ENCODE measurements around the gene PROK1.

The PROK1 gene

DNA sequence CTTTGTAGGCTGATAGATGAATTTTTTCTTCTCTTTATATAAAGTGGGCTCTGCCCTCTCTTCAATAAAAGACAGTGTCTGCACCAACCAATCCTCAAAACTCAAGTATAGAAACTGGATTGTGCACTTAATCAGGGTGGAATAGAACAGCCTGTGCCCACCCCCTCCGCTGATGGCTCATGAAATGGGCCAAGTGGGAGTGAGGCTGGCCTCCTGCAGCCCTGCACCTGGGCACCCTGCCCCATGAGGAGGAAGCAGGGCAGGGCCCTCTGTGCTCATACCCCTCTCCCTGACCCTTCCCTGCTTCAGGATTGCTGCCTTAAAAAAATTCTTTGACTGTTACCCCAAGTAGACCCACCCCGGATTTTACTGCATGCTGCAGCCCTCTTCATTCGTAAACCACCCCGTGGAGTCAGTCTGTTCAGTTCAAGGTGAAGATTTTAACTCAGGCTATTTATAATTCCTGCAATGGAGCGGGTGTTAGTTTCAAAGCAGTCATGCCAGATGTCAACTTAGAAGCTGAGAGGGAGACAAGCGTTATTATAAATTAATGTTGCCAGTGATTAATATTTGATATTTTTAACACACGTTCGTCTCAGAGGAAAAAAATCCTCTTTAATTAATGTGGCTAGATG lies 15.8 kb downstream of the PROK1 start:
- no peak for DNase-seq

GRCh38 chr1:110471131-110471530 lies 20.2 kb downstream of the PROK1 start:
- no peak for DNase-seq

DNA sequence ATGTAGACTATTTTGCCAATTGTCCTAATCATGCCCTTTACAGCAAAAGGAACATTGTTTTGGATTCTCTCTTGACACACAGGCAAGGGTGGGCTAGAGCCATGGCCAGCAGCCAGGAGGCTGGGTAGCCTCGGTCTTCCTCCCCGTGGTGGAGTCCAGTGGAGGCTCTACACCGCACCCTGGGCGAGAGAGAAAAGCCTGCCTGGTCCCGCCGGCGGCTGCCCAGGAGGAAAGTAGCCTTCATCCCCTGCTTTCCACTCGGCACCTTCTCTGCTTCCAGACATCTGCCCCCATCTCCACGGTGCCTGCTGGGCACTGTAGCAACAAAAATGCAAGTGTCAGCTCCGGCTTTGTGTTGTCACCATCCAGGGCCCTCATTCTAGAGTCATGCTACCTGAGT lies 21.6 kb downstream of the PROK1 start:
- DNase-seq = no peak

DNA sequence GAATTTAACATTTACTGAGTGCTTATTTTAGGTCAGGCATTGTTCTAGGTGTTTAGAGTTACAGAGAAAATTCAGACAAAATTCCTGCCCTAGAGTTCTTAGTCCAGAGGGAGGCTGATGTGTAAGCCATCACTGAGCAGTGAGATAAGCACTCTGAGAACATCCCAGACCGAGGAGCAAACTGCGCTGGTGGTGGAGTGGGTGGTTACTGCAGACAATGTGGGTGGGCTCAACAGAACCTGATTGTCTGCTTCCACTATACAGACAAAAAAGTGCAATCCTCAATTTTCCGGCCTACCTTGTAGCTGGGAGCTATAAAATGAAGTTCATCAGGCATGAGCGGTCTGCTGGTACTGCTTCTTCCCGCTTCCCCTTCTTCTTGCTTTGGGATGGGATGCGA lies 23.5 kb downstream of the PROK1 start:
- DNase-seq = no peak

DNA sequence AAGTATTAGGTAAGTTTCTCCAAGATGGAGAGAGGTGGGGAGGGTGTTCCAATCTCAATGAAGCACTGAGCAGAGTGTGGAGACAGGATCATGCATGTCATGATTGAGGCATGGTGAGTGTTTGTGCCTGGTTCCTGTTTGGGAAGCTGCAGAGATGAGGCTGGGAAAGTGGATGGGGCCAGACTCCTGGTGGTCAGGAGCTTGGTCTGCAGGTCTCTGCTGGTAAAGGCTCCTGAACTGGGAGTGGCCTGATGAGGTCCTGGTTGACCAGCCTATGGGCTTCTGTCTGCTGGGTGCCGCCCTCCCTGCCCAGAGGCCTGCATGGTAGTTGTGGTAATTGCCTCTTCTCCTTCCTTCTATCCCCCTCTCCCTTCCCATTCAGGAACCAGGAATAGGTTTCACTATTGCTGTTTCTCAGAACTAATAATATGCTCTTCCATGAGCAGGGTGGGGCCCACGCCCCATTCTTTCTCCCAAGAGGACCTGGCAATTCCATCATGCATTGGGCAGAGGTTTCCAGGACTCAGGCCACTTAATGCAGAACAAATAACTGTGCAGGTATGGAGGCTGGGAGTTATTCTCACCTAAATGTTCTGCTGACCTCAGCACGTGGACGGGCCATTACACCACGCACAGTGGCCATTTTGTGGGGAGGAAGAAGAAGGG lies 24.5 kb downstream of the PROK1 start:
- no peak for DNase-seq

- no peak for DNase-seq
Observed at GRCh38 chr1:110476028-110476765, 25.2 kb downstream of the PROK1 start.

DNA sequence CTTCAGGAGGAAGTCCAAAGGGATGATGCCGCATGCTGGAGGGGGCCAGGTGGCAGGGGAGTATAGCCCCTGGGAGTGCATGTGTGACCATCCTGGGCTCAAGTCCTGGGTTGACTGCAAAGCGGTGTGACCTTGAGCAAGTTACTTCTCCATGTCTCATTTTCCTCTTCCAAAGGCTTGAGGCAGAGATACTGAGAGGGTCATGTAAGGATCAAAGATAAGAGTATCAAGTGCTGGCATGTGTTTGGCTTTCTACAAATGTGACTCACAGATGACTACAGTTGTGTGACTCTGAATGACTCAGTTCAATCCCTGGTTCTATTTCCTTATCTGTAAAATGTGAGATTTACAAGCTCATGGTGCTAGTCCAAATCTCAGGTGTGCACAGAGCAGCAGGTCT lies 26.1 kb downstream of the PROK1 start:
- peak; percentile 34 for DNase-seq

DNA sequence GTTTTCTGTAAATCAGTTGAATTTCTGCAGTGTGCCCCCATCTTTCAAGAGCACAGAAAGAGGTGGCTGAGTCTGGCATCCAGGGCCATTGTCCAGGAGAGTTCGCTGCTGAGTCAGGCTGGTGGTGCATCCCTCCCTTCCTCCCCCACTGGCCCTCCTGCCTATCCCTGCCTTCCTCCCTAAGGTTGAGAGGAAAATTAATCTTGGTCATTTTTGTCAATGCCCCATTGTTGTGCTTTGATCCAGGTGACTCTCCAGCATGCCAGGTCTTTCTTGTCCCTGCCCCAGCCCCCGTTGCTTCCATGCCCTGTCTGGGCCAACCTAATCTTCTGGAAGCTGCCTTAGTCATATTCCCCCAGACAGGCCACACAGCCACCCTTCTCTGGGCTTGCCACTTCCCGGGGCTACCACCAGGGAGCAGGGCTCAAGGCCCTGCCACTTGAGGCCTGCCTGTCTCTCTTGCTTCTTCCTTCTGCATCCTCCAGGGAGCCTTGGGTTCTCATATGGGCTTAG lies 26.6 kb downstream of the PROK1 start:
- DNase-seq = no peak

GRCh38 chr1:110477967-110478640 lies 27.2 kb downstream of the PROK1 start:
- DNase-seq = no peak

DNA sequence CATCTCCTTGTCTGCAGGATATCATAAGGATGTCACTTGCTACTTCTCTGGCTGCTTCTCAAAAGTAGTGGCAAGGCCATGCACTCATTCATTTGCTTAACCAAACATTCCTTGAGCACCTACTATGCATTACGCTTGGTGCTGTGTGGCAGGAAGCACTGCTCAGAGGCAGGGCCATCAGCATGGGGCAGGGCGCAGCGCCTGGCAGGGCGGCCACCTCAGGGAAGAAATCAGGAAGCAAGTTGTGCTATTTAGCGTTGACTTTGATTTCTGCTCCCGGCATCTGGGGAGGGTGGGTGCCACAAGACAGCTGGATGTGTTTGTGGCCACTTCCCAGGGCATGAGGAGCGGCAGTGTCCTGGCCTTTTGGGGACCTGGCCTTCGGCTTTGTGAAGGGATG lies 27.9 kb downstream of the PROK1 start:
- no peak for DNase-seq

GRCh38 chr1:110480356-110481096 lies 29.6 kb downstream of the PROK1 start:
- no peak for DNase-seq

GRCh38 chr1:110481968-110482623 lies 31.1 kb downstream of the PROK1 start:
- no peak for DNase-seq

DNA sequence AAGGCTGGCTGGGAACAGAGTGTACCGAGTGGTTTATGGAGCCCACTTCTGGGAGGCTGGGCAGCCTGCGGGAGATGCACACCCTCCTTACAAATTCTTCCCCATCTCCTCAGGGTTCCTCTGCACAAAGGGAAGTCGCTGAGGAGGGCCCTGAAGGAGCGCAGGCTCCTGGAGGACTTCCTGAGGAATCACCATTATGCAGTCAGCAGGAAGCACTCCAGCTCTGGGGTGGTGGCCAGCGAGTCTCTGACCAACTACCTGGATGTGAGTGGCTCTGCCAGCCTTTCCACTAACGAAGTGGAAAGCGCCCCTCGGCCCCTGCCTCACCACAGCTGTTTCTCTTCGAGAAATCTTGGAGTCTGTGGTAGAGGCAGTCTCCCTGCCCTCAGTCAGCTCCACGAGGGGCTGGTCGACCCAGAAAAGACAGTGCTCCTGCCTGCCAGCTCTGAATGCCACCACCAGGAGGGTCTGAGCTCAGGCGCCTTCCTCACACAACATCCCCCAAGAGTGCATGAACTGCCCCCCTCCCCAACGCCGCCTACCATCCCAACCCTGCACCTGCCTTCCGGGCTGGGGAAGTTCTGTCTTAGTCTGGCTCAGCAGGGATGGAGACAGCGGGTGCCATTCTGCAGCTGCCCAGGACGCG lies 31.8 kb downstream of the PROK1 start:
- DNase-seq = no peak

DNA sequence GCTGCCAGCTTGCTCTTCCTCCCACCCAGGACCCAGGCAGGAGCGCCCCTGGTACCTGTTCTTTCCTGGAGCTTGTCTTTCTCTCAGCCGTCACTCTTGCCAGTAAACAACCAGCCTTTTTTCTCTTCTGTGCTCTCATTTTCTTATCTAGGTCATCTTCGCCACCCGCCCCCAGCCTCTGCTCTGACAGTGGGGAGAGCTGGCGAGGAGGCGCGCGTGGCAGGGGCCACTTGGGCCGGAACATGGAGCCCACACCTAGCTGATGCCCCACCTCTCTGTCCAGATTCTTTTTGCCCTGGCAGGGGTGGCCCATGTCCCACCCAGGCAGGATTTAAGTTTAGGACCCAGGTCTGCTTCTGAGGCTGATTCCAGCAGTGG lies 32.3 kb downstream of the PROK1 start:
- DNase-seq = no peak

DNA sequence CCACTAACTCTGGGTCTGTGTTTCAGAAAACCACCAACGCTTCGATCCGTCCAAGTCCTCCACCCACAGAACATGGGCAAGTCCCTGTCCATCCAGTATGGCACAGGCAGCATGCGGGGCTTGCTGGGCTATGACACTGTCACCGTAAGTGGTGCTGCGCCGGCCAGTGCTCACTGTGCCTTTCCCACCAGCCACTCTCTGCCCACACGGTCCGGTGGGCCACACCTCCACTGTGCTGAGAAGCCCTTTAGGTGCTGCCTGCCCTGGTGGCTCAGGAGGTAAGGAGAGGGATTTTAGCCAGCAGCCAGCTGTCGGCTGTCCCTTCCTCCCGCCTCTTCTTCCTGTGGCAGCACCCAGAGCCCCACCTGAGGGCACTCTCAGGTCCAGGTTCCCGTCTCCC lies 33.9 kb downstream of the PROK1 start:
- no peak for DNase-seq

DNA sequence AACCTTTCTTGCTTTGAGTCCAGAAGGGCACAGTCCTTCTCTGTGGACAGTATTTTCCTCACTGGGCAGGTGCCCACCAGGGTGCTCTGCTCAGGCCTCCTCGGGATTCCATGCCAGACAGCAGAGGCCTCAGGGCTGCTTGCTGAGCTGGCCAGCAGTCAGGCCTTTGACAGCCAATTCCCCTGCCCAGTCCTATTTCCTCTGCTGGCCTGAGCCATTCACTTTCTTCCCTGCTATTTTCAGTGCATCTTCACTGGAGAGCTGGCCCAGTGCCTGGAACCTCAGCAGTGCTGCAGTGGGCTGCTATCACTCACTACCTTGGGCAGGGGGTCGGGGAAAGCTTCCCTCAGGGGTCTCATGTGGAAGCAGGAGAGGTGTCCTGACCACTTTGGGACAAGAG lies 34.8 kb downstream of the PROK1 start:
- no peak for DNase-seq

- no peak for DNase-seq
Observed at GRCh38 chr1:110487726-110488125, 36.8 kb downstream of the PROK1 start.

DNA sequence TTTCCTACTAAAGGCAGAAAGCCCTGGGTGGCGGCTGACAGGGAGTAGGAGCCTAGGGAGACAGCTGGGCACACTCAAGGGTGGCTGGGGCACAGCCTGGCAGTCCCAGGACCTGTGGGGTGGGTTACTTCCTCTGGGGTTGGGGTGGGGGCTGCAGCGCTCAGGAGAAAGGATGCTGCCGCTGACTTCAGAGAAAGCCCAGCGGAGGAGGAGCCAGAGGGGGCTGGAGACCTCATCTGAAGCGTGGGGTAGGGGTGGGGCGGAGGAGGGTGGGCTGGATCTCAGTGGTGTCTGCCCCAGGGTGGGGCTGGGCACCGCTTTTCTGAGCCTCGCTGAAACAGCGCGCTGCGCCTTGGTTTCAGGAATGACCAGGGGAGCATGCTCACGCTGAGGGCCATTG lies 37.2 kb downstream of the PROK1 start:
- DNase-seq = no peak

DNA sequence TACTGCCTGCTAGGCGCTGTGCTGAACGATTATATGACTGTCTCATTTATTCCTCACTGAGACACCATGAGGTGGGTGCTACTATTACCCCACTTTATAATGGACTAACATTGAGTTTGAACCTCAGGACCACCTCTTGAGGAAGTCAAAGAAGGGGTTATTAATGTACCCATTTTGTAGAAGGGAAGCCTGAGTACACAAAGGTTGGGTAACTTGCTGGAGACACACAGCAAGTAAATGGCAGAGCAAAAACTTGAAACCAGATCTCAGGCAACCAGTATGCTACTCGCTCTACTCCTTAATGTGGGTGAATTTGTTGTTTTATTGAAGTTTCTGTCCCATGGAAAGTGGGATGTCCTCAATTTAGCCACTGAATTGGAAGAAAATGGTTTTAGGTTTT lies 37.9 kb downstream of the PROK1 start:
- DNase-seq = no peak

GRCh38 chr1:110489406-110489805 lies 38.5 kb downstream of the PROK1 start:
- DNase-seq = no peak

DNA sequence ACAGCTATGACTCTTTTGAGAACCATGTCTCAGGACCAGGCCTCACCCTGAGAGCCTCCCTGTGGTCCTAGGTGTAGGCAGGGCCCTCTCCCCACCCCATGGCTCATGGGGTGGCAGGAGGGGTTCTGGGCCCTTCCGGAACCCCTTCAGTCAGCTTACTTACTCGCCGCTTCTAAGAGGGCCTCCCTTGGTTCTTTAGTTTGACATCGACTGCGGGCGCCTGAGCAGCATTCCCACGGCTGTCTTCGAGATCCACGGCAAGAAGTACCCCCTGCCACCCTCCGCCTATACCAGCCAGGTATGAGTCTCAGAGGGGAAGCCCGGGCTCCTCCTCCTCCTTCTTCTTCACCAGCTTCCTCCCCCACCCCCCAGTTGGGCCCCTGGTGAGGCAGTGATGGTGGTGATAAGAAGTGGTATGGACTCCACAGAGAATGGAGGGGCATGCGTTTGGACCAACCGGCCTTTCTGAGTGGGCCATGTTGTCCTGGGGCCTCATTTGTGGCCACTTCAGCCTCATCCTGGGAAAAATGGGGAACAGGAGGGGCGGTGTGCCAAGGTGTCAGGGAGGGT lies 39.1 kb downstream of the PROK1 start:
- no peak for DNase-seq
